IMR-90 (cell line): ENCODE measurements around the gene SRD5A3.

Source experiments
- BHLHE40 ChIP-seq: fragments of 150-350 bp; IDR thresholded peaks from 2 replicates; pipeline ENCODE4 v1.6.1; 2016; ENCODE audit warnings: mild to moderate bottlenecking, low read depth, low read length
- CEBPB ChIP-seq: IDR thresholded peaks from 2 replicates; pipeline ENCODE4 v1.6.1; 2012; ENCODE audit warnings: low read depth, low read length, improper control_type of control experiment
- CHD1 ChIP-seq: IDR thresholded peaks from 2 replicates; pipeline ENCODE4 v1.6.1; 2012; ENCODE audit warnings: low read depth, low read length, improper control_type of control experiment
- POLR2A ChIP-seq: IDR thresholded peaks from 2 replicates; pipeline ENCODE4 v1.6.1; 2012; ENCODE audit warnings: mild to moderate bottlenecking, low read depth, low read length
- RFX5 ChIP-seq: IDR thresholded peaks from 2 replicates; pipeline ENCODE4 v1.8.0; 2012; ENCODE audit warnings: low read depth, mild to moderate bottlenecking, low read length, moderate library complexity
- TF ChIP-seq, protein P1 (sequence below): conservative IDR thresholded peaks from 2 replicates; pipeline ENCODE4 v1.5.1; 2012; ENCODE audit warnings: mild to moderate bottlenecking, low read depth, low read length, improper control_type of control experiment
- TF ChIP-seq, protein P2 (sequence below): fragments of 150-350 bp; IDR thresholded peaks from 2 replicates; pipeline ENCODE4 v1.6.1; 2017; ENCODE audit warnings: mild to moderate bottlenecking, antibody characterized with exemption, low read length, low read depth

GRCh38 chr4:55355555-55355954, 9.5 kb downstream of the SRD5A3 start:
- TF ChIP-seq, protein P1, sequence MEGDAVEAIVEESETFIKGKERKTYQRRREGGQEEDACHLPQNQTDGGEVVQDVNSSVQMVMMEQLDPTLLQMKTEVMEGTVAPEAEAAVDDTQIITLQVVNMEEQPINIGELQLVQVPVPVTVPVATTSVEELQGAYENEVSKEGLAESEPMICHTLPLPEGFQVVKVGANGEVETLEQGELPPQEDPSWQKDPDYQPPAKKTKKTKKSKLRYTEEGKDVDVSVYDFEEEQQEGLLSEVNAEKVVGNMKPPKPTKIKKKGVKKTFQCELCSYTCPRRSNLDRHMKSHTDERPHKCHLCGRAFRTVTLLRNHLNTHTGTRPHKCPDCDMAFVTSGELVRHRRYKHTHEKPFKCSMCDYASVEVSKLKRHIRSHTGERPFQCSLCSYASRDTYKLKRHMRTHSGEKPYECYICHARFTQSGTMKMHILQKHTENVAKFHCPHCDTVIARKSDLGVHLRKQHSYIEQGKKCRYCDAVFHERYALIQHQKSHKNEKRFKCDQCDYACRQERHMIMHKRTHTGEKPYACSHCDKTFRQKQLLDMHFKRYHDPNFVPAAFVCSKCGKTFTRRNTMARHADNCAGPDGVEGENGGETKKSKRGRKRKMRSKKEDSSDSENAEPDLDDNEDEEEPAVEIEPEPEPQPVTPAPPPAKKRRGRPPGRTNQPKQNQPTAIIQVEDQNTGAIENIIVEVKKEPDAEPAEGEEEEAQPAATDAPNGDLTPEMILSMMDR, result no peak
- TF ChIP-seq BHLHE40 (no peak), POLR2A (no peak), CEBPB (no peak), RFX5 (no peak), CHD1 (no peak)
- TF ChIP-seq, protein P2, sequence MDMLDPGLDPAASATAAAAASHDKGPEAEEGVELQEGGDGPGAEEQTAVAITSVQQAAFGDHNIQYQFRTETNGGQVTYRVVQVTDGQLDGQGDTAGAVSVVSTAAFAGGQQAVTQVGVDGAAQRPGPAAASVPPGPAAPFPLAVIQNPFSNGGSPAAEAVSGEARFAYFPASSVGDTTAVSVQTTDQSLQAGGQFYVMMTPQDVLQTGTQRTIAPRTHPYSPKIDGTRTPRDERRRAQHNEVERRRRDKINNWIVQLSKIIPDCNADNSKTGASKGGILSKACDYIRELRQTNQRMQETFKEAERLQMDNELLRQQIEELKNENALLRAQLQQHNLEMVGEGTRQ, result no peak
